H1 (cell line): ENCODE measurements around the gene HPGDS. TPM values are rescaled to one million over a fixed set of nuclear protein-coding genes. Genes with fewer than 3 reads are reported as not detected.

ENCODE experiments used
- CTCF ChIA-PET: fragments of 300-600 bp; sonication (Branson Sonifier 250); formaldehyde crosslinking; loops from one replicate; lab custom pipeline; 2021; ENCODE audit not compliant: partially characterized antibody; lab: Charles Lee
- POLR2A ChIA-PET: fragments of 300-600 bp; sonication (Branson Sonifier 250); formaldehyde crosslinking; loops from one replicate; lab custom pipeline; 2021; ENCODE audit warnings: inconsistent platforms; ENCODE audit not compliant: partially characterized antibody; lab: Charles Lee
- DNase-seq, 2 experiments: peaks; one replicate each; pipeline versions ENCODE4 v3.0.0 to v3.0.0-alpha.2; 2010 to 2022; ENCODE audit warnings: low spot score in 2 of 2, low read depth in 1 of 2, mixed read lengths in 1 of 2
- FAIRE-seq: peaks from 2 replicates; lab custom pipeline; 2011; peaks lifted over from hg19 to GRCh38; lab: Jason Lieb, UNC
- H2AFZ ChIP-seq: 2 replicates; pipeline ENCODE4 v1.8.1; 2012; ENCODE audit warnings: low read length, inconsistent platforms
- H2AK5ac ChIP-seq: 2 replicates; pipeline ENCODE4 v1.6.1; 2013; ENCODE audit warnings: low read depth, low read length
- H2BK120ac ChIP-seq: replicated peaks from 2 replicates; pipeline ENCODE3; 2013; ENCODE audit warnings: low read depth, low read length, inconsistent platforms
- H2BK12ac ChIP-seq: 2 replicates; pipeline ENCODE4 v1.6.1; 2013; ENCODE audit warnings: low read depth, low read length
- H2BK15ac ChIP-seq: 2 replicates; pipeline ENCODE4 v1.6.1; 2013; ENCODE audit warnings: low read length
- H2BK20ac ChIP-seq: 2 replicates; pipeline ENCODE4 v1.6.1; 2013; ENCODE audit warnings: low read length
- H2BK5ac ChIP-seq: 2 replicates; pipeline ENCODE4 v1.6.1; 2013; ENCODE audit warnings: low read depth, low read length
- H3K14ac ChIP-seq: 2 replicates; pipeline ENCODE4 v1.6.1; 2013; ENCODE audit warnings: inconsistent platforms; ENCODE audit not compliant: insufficient read length
- H3K18ac ChIP-seq: 2 replicates; pipeline ENCODE4 v1.6.1; 2013; ENCODE audit warnings: low read length; ENCODE audit errors: extremely low read depth
- H3K23ac ChIP-seq: 2 replicates; pipeline ENCODE4 v1.6.1; 2013; ENCODE audit warnings: inconsistent platforms; ENCODE audit not compliant: insufficient read length
- H3K23me2 ChIP-seq: 2 replicates; pipeline ENCODE4 v1.6.1; 2013; ENCODE audit warnings: low read depth, low read length
- H3K27ac ChIP-seq: 2 replicates; pipeline ENCODE4 v1.6.1; 2011; ENCODE audit warnings: low read depth, low read length, inconsistent platforms
- H3K27me3 ChIP-seq, 4 experiments: replicated peaks in 1 of 4; 1 replicate in 1 of 4; 2 replicates in 3 of 4; pipeline versions ENCODE4 v1.6.1 to v1.8.1; 2011 to 2013; ENCODE audit warnings: low read length in 3 of 4, mild to moderate bottlenecking in 3 of 4, inconsistent platforms in 2 of 4, mixed read lengths in 2 of 4, moderate library complexity in 1 of 4; ENCODE audit not compliant: control insufficient read depth in 3 of 4, insufficient read depth in 3 of 4; ENCODE audit errors: extremely low read depth in 1 of 4
- H3K36me3 ChIP-seq, 4 experiments: 2 replicates each; pipeline versions ENCODE4 v1.6.1 to v1.8.1; 2011 to 2013; ENCODE audit warnings: mild to moderate bottlenecking in 4 of 4, low read length in 3 of 4, moderate library complexity in 2 of 4, control low read depth in 1 of 4, inconsistent platforms in 1 of 4; ENCODE audit not compliant: insufficient read depth in 4 of 4, control insufficient read depth in 2 of 4
- H3K4ac ChIP-seq: replicated peaks from 2 replicates; pipeline ENCODE3; 2013; ENCODE audit warnings: low read length, low read depth, mixed read lengths, inconsistent platforms; ENCODE audit not compliant: insufficient read length
- H3K4me1 ChIP-seq, 4 experiments: replicated peaks in 1 of 4; 1 replicate in 1 of 4; 2 replicates in 3 of 4; pipeline versions ENCODE4 v1.6.1 to v1.8.1; 2011 to 2013; ENCODE audit warnings: low read length in 3 of 4, inconsistent platforms in 2 of 4, mixed read lengths in 1 of 4; ENCODE audit not compliant: insufficient read depth in 4 of 4, control insufficient read depth in 3 of 4
- H3K4me2 ChIP-seq, 2 experiments: 2 replicates each; pipeline versions ENCODE4 v1.6.1 to v1.8.1; 2011 to 2013; ENCODE audit warnings: low read depth in 2 of 2, low read length in 2 of 2, control low read depth in 1 of 2, inconsistent platforms in 1 of 2, mild to moderate bottlenecking in 1 of 2; ENCODE audit not compliant: insufficient read depth in 1 of 2
- H3K4me3 ChIP-seq, 4 experiments: fragments of 200-600, 300-600 bp in 1 of 4; sonication (generic), shearing (Covaris generic), sonication (Bioruptor Twin) in 1 of 4; 2 replicates each; pipeline versions ENCODE4 v1.5.1 to v1.8.1; 2011 to 2016; ENCODE audit warnings: low read length in 4 of 4, low read depth in 3 of 4, control low read depth in 2 of 4, inconsistent platforms in 2 of 4, mild to moderate bottlenecking in 2 of 4, mixed read lengths in 1 of 4, moderate library complexity in 1 of 4; ENCODE audit not compliant: insufficient read depth in 2 of 4; ENCODE audit errors: extremely low read depth in 1 of 4
- H3K56ac ChIP-seq: replicated peaks from 2 replicates; pipeline ENCODE3; 2013; ENCODE audit warnings: low read depth, mild to moderate bottlenecking, mixed read lengths, low read length, inconsistent platforms; ENCODE audit not compliant: insufficient read length
- H3K79me1 ChIP-seq: 2 replicates; pipeline ENCODE4 v1.6.1; 2013; ENCODE audit warnings: low read depth, low read length, control low read depth
- H3K79me2 ChIP-seq, 2 experiments: 2 replicates each; pipeline versions ENCODE4 v1.6.1 to v1.8.1; 2012 to 2013; ENCODE audit warnings: low read length in 2 of 2, mild to moderate bottlenecking in 2 of 2, inconsistent platforms in 1 of 2; ENCODE audit not compliant: insufficient read depth in 2 of 2, control insufficient read depth in 1 of 2
- H3K9ac ChIP-seq, 4 experiments: replicated peaks in 1 of 4; 1 replicate in 1 of 4; 2 replicates in 3 of 4; pipeline versions ENCODE4 v1.6.1 to v1.8.1; 2011 to 2013; ENCODE audit warnings: low read depth in 3 of 4, low read length in 3 of 4, control low read depth in 2 of 4, mild to moderate bottlenecking in 2 of 4, moderate library complexity in 2 of 4, inconsistent platforms in 1 of 4; ENCODE audit errors: extremely low read depth in 1 of 4
- H3K9me3 ChIP-seq, 2 experiments: 2 replicates each; pipeline versions ENCODE4 v1.6.1 to v1.8.1; 2012 to 2013; ENCODE audit warnings: mild to moderate bottlenecking in 2 of 2, moderate library complexity in 2 of 2, control low read depth in 1 of 2, inconsistent platforms in 1 of 2, low read depth in 1 of 2, low read length in 1 of 2, mixed read lengths in 1 of 2; ENCODE audit not compliant: insufficient read depth in 2 of 2
- H4K20me1 ChIP-seq, 2 experiments: replicated peaks in 1 of 2; 2 replicates each; pipeline versions ENCODE3 to v1.8.1; 2011 to 2013; ENCODE audit warnings: inconsistent platforms in 2 of 2, low read length in 2 of 2, mild to moderate bottlenecking in 1 of 2; ENCODE audit not compliant: insufficient read depth in 2 of 2, control insufficient read depth in 1 of 2
- H4K5ac ChIP-seq: 2 replicates; pipeline ENCODE4 v1.6.1; 2013; ENCODE audit warnings: low read length, low read depth, mixed read lengths, inconsistent platforms; ENCODE audit not compliant: insufficient read length
- H4K8ac ChIP-seq: 2 replicates; pipeline ENCODE4 v1.8.0; 2013; ENCODE audit warnings: mild to moderate bottlenecking, moderate library complexity, low read length, inconsistent platforms; ENCODE audit not compliant: insufficient read depth; ENCODE audit errors: extremely low read depth
- H4K91ac ChIP-seq: replicated peaks from 2 replicates; pipeline ENCODE3; 2013; ENCODE audit warnings: low read length, mixed read lengths, inconsistent platforms; ENCODE audit not compliant: insufficient read length
- BACH1 ChIP-seq: IDR thresholded peaks from 2 replicates; pipeline ENCODE4 v1.6.1; 2012; ENCODE audit warnings: low read length, improper control_type of control experiment
- CBX5 ChIP-seq: fragments of 300-800, 300-1000 bp; sonication (generic); IDR thresholded peaks from 2 replicates; pipeline ENCODE4 v1.7.1; 2016; ENCODE audit warnings: antibody characterized with exemption, low read length, low read depth
- CEBPB ChIP-seq: IDR thresholded peaks from 2 replicates; pipeline ENCODE4 v1.6.1; 2012; ENCODE audit warnings: low read depth, low read length
- CHD1 ChIP-seq: IDR thresholded peaks from 2 replicates; pipeline ENCODE4 v1.6.1; 2012; ENCODE audit warnings: low read depth, low read length, improper control_type of control experiment
- CHD2 ChIP-seq: IDR thresholded peaks from 2 replicates; pipeline ENCODE4 v1.6.1; 2012; ENCODE audit warnings: low read length, improper control_type of control experiment
- EGR1 ChIP-seq: IDR thresholded peaks from 2 replicates; pipeline ENCODE4 v1.6.1; 2011; ENCODE audit warnings: low read depth, low read length, borderline replicate concordance
- NANOG ChIP-seq: IDR thresholded peaks from 2 replicates; pipeline ENCODE4 v1.6.1; 2011; ENCODE audit warnings: low read length, low read depth, mild to moderate bottlenecking, inconsistent platforms; ENCODE audit not compliant: insufficient read depth, poor library complexity, severe bottlenecking
- RAD21 ChIP-seq, 2 experiments: IDR thresholded peaks in 1 of 2; conservative IDR thresholded peaks in 1 of 2; 2 replicates each; pipeline ENCODE4 v1.6.1; 2011; ENCODE audit warnings: low read depth in 2 of 2, low read length in 2 of 2, improper control_type of control experiment in 1 of 2, inconsistent platforms in 1 of 2, mild to moderate bottlenecking in 1 of 2, moderate library complexity in 1 of 2
- RXRA ChIP-seq: IDR thresholded peaks from 2 replicates; pipeline ENCODE4 v1.6.1; 2011; ENCODE audit warnings: low read depth, mild to moderate bottlenecking, low read length, moderate library complexity; ENCODE audit not compliant: insufficient read depth
- SAP30 ChIP-seq: fragments of 300-600 bp; sonication (generic); IDR thresholded peaks from 2 replicates; pipeline ENCODE4 v1.7.1; 2012; ENCODE audit warnings: low read length, moderate library complexity, mild to moderate bottlenecking, inconsistent platforms; ENCODE audit not compliant: insufficient read depth, insufficient replicate concordance
- SIRT6 ChIP-seq: IDR thresholded peaks from one replicate; pipeline ENCODE4 v1.7.1; 2012; ENCODE audit warnings: low read length, inconsistent platforms
- SIX5 ChIP-seq: IDR thresholded peaks from 2 replicates; pipeline ENCODE4 v1.6.1; 2011; ENCODE audit warnings: mild to moderate bottlenecking, low read depth, low read length
- TEAD4 ChIP-seq: IDR thresholded peaks from 2 replicates; pipeline ENCODE4 v1.6.1; 2012; ENCODE audit warnings: low read depth, low read length, inconsistent platforms, mixed read lengths
- polyA plus RNA-seq, 7 experiments: library from polyadenylated mRNA; depleted of rRNA in 3 of 7; stranded (reverse) in 5 of 7; unstranded in 2 of 7; fragments of >200 nt in 5 of 7; fragments of 200-250 nt in 2 of 7; gene quantifications; 1 replicate in 5 of 7; 2 replicates in 1 of 7; 4 replicates in 1 of 7; pipeline versions ENCODE4 v1.2.1 to v1.2.3, GENCODE V29; 2011 to 2013; ENCODE audit warnings: missing spikeins in 2 of 7, mixed read lengths in 2 of 7
- total RNA-seq: library from RNA; stranded (reverse); fragmentation: NEBNext Ultra II Directional; extraction: Animal tissue kit (Norgen Biotek cat#: 25700); gene quantifications from 2 replicates; pipeline ENCODE4 v1.2.1, GENCODE V29; 2021
- TF ChIP-seq, protein P1 (sequence below): IDR thresholded peaks from 2 replicates; pipeline ENCODE4 v1.6.1; 2011; ENCODE audit warnings: low read length, improper control_type of control experiment

The HPGDS gene
- total and polyA plus RNA-seq, 2 of the 8 experiments (the other 6 are each of a cell fraction or from before 2014, with no cell fraction given) = not detected

DNA sequence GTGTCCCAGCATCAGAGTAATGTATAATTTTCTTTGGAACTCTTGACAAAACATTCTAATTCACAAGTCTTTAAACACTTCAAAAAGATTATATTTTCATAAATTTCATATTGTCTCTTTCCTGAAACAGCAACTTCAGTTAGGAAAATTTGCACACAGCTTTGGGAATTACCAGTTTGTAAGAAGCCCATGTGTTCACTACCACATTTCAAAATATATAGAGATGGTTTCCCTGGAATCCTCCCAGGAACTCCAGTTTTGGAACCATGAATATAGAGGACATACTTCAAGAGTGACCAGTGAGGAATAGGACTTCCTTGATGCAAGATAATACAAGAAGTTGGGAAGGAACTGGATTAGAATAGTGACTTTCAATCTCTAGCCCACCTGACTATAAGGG lies 28.7 kb upstream of the HPGDS start:
- Histone ChIP-seq H3K14ac (no peak overlapping the region), H3K4me2 (no peak overlapping the region), H3K4me3 (no peak overlapping the region), H2AFZ (no peak overlapping the region), H3K56ac (no peak overlapping the region), H4K20me1 (no peaks in the 10 kb centered on the region), H2BK20ac (no peak overlapping the region), H4K5ac (no peak overlapping the region), H3K9ac (no peak overlapping the region), H2BK15ac (no peak overlapping the region), H3K36me3 (no peaks in the 10 kb centered on the region), H3K4me1 (no peaks in the 10 kb centered on the region), H3K27me3 (no peaks in the 10 kb centered on the region), H3K79me1 (no peaks in the 10 kb centered on the region), H3K79me2 (no peaks in the 10 kb centered on the region), H2BK12ac (no peak overlapping the region), H4K91ac (no peak overlapping the region), H3K4ac (no peak overlapping the region), H3K23ac (no peak overlapping the region), H3K9me3 (no peaks in the 10 kb centered on the region), H3K23me2 (no peaks in the 10 kb centered on the region), H2BK5ac (no peak overlapping the region), H3K27ac (no peak overlapping the region), H4K8ac (no peak overlapping the region), H2BK120ac (no peak overlapping the region), H2AK5ac (no peak overlapping the region), H3K18ac (no peak overlapping the region)
- no peak for DNase-seq
- CTCF ChIA-PET = interaction anchor here (1.6 kb wide), 1 partner anchor 16 kb away, joined by 5 read pairs; no protein-coding TSS in a partner anchor
- no peak for TF ChIP-seq CHD1
- TF ChIP-seq CHD2 = no peak
- no peak for TF ChIP-seq SAP30
- TF ChIP-seq CEBPB = no peak
- TF ChIP-seq TEAD4 = no peak
- TF ChIP-seq, protein P1, sequence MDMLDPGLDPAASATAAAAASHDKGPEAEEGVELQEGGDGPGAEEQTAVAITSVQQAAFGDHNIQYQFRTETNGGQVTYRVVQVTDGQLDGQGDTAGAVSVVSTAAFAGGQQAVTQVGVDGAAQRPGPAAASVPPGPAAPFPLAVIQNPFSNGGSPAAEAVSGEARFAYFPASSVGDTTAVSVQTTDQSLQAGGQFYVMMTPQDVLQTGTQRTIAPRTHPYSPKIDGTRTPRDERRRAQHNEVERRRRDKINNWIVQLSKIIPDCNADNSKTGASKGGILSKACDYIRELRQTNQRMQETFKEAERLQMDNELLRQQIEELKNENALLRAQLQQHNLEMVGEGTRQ = no peak
- no peak for TF ChIP-seq CBX5
- TF ChIP-seq SIX5 = no peak
- TF ChIP-seq RAD21 (IDR thresholded peaks at IDR 0.05 in 1 of 2, conservative IDR thresholded peaks at IDR 0.05 in 1 of 2; ENCODE audit: low read depth in 2 of 2, low read length in 2 of 2) = no peak
- no peak for TF ChIP-seq RXRA
- TF ChIP-seq SIRT6 = no peak
- no peak for TF ChIP-seq EGR1
- TF ChIP-seq BACH1 = no peak
- no peak for TF ChIP-seq NANOG
- POLR2A ChIA-PET = no interaction called here
- no peak for FAIRE-seq
